Esophagus squamous epithelium (tissue), 5 donors: ENCODE measurements around the gene NCAM1. TPM values are rescaled to one million over a fixed set of nuclear protein-coding genes. Genes with fewer than 3 reads are reported as not detected.

Source experiments
- DNase-seq: peaks from one replicate; lab custom pipeline; 2025; lab: John Stamatoyannopoulos, UW
- H3K27ac ChIP-seq, 4 donors: fragments of 200-600 bp; sonication (generic); one replicate each; pipeline ENCODE4 v1.5.1; 2016 to 2019; ENCODE audit warnings: mild to moderate bottlenecking in 1 of 4
- H3K27me3 ChIP-seq, 4 donors: fragments of 200-600 bp; sonication (generic); 1 replicate in 3 of 4; 2 replicates in 1 of 4; pipeline versions ENCODE4 v1.5.1 to v1.6.0; 2017 to 2021; ENCODE audit warnings: antibody characterized with exemption in 1 of 4
- H3K36me3 ChIP-seq, 3 donors: fragments of 200-600 bp; sonication (generic); one replicate each; pipeline ENCODE4 v1.5.1; 2016 to 2019
- H3K4me1 ChIP-seq, 3 donors: fragments of 200-600 bp; sonication (generic); one replicate each; pipeline ENCODE4 v1.5.1; 2017 to 2019
- H3K4me3 ChIP-seq, 4 donors: fragments of 200-600 bp; sonication (generic); 1 replicate in 3 of 4; 2 replicates in 1 of 4; pipeline ENCODE4 v1.5.1; 2016 to 2019; ENCODE audit warnings: mild to moderate bottlenecking in 2 of 4, moderate library complexity in 1 of 4
- H3K9me3 ChIP-seq, 3 donors: fragments of 200-600 bp; sonication (generic); one replicate each; pipeline ENCODE4 v1.5.1; 2016 to 2019
- CTCF ChIP-seq, 6 experiments: fragments of 450-650 bp in 4 of 6; fragments of 200-600 bp in 2 of 6; sonication (generic) in 2 of 6; IDR thresholded peaks; one replicate each; pipeline ENCODE4 v1.5.1; 2016 to 2019; ENCODE audit warnings: antibody characterized with exemption in 6 of 6, mild to moderate bottlenecking in 4 of 6, moderate library complexity in 4 of 6
- POLR2A ChIP-seq, 4 donors: fragments of 450-650 bp; IDR thresholded peaks; one replicate each; pipeline ENCODE4 v1.6.1; 2017; ENCODE audit warnings: antibody characterized with exemption in 4 of 4, mild to moderate bottlenecking in 4 of 4, moderate library complexity in 3 of 4
- WGBS, 2 donors: methylation state at CpG; one replicate each; pipeline ENCODE4 v1.1.5; 2018; 5-methylcytosine and 5-hydroxymethylcytosine counted together
- intact Hi-C: fragments of 100-400 bp; cut with DNase I; formaldehyde crosslinking; loops from one replicate; pipeline ENCODE4 v1.15.0; 2022
- total RNA-seq, 4 donors: library from RNA; depleted of rRNA; stranded (reverse); fragments of >200 nt; gene quantifications; one replicate each; pipeline ENCODE4 v1.1.0, GENCODE V29; 2016
- donor health status: DM: yes; HTN: yes; CAD: no.

Gene NCAM1
- total RNA-seq, 4 donors from 2014 or later: 1.6 to 16.4 (median 2.6) TPM

GRCh38 chr11:112968941-112969713 is 7.9 kb downstream of the NCAM1 start:
- Histone ChIP-seq H3K4me1 (no peaks in the 10 kb centered on the region), H3K9me3 (no peaks in the 10 kb centered on the region), H3K36me3 (no peaks in the 10 kb centered on the region), H3K27ac (no peak overlapping the region), H3K27me3 (peaks cover 0 to 48% (median 0%) of the 10 kb centered on the region in 4 donors), H3K4me3 (no peak overlapping the region)
- WGBS, 2 donors: 36 to 40% methylated on average over 6 of the region's 6 CpGs
- no peak for DNase-seq
- TF ChIP-seq CTCF (IDR thresholded peaks at IDR 0.05) (no peak), POLR2A (IDR thresholded peaks at IDR 0.05) (no peak)
- intact Hi-C loops: no loop called here

GRCh38 chr11:112971195-112971594 is 10.0 kb downstream of the NCAM1 start:
- Histone ChIP-seq H3K27ac (no peak overlapping the region), H3K36me3 (no peaks in the 10 kb centered on the region), H3K4me3 (no peak overlapping the region), H3K4me1 (no peaks in the 10 kb centered on the region), H3K9me3 (no peaks in the 10 kb centered on the region), H3K27me3 (peaks cover 0 to 30% (median 0%) of the 10 kb centered on the region in 4 donors)
- TF ChIP-seq CTCF (IDR thresholded peaks at IDR 0.05): no peak
- no peak for TF ChIP-seq POLR2A (IDR thresholded peaks at IDR 0.05)
- DNase-seq: no peak
- intact Hi-C loops: no loop called here
- WGBS, 2 donors: 68 to 88% methylated on average over 4 of the region's 4 CpGs

- H3K36me3 ChIP-seq: no peaks in the 10 kb centered on the region
- peaks cover 0 to 27% (median 0%) of the 10 kb centered on the region in 4 donors for H3K27me3 ChIP-seq
- H3K4me3 ChIP-seq: no peak overlapping the region
- intact Hi-C loops: no loop called here
- no peaks in the 10 kb centered on the region for H3K9me3 ChIP-seq
- no peak overlapping the region for H3K27ac ChIP-seq
- TF ChIP-seq CTCF (IDR thresholded peaks at IDR 0.05): no peak
- TF ChIP-seq POLR2A (IDR thresholded peaks at IDR 0.05): no peak
- WGBS, 2 donors: 77 to 81% methylated on average over 3 of the region's 3 CpGs
- no peak for DNase-seq
- H3K4me1 ChIP-seq: no peaks in the 10 kb centered on the region
Observed at GRCh38 chr11:112971827-112972226, 10.6 kb downstream of the NCAM1 start.

- no peak for TF ChIP-seq POLR2A (IDR thresholded peaks at IDR 0.05)
- TF ChIP-seq CTCF (IDR thresholded peaks at IDR 0.05): no peak
- no peak for DNase-seq
- Histone ChIP-seq H3K4me1 (no peaks in the 10 kb centered on the region), H3K9me3 (no peaks in the 10 kb centered on the region), H3K4me3 (no peak overlapping the region), H3K36me3 (no peaks in the 10 kb centered on the region), H3K27ac (no peak overlapping the region), H3K27me3 (peaks cover 0 to 20% (median 0%) of the 10 kb centered on the region in 4 donors)
- WGBS, 2 donors: 51 to 53% methylated on average over 5 of the region's 5 CpGs
- intact Hi-C loops: no loop called here
Observed at GRCh38 chr11:112972399-112973145, 11.4 kb downstream of the NCAM1 start.

GRCh38 chr11:112975051-112975450 is 13.8 kb downstream of the NCAM1 start:
- H3K4me1 ChIP-seq: no peaks in the 10 kb centered on the region
- no peak overlapping the region for H3K27ac ChIP-seq
- H3K27me3 ChIP-seq: peaks cover 0 to 16% (median 0%) of the 10 kb centered on the region in 4 donors
- WGBS, 2 donors: 43 to 46% methylated on average over 4 of the region's 4 CpGs
- no peak overlapping the region for H3K4me3 ChIP-seq
- no peaks in the 10 kb centered on the region for H3K36me3 ChIP-seq
- intact Hi-C loops: no loop called here
- DNase-seq: no peak
- TF ChIP-seq POLR2A (IDR thresholded peaks at IDR 0.05) (no peak), CTCF (IDR thresholded peaks at IDR 0.05) (no peak)
- H3K9me3 ChIP-seq: no peaks in the 10 kb centered on the region
